ENCODE results near the gene CEACAM18. TPM values are rescaled to one million over a fixed set of nuclear protein-coding genes. Genes with fewer than 3 reads are reported as not detected.

Gene CEACAM18
- total and polyA plus RNA-seq, 2 of the 8 experiments (the other 6 are each of a cell fraction or from before 2014, with no cell fraction given): not detected

- TF ChIP-seq RBBP5 (IDR thresholded peaks at IDR 0.05; ENCODE audit: borderline replicate concordance, low read depth, low read length) (no peak), TEAD4 (IDR thresholded peaks at IDR 0.05; ENCODE audit: low read depth, low read length) (no peak), NRF1 (IDR thresholded peaks at IDR 0.05; ENCODE audit: low read depth, low read length) (no peak), POLR2A (IDR thresholded peaks at IDR 0.05; ENCODE audit: control extremely low read depth in 1 of 2, low read depth in 2 of 2, low read length in 2 of 2) (no peak)
- TF ChIP-seq, protein P1, sequence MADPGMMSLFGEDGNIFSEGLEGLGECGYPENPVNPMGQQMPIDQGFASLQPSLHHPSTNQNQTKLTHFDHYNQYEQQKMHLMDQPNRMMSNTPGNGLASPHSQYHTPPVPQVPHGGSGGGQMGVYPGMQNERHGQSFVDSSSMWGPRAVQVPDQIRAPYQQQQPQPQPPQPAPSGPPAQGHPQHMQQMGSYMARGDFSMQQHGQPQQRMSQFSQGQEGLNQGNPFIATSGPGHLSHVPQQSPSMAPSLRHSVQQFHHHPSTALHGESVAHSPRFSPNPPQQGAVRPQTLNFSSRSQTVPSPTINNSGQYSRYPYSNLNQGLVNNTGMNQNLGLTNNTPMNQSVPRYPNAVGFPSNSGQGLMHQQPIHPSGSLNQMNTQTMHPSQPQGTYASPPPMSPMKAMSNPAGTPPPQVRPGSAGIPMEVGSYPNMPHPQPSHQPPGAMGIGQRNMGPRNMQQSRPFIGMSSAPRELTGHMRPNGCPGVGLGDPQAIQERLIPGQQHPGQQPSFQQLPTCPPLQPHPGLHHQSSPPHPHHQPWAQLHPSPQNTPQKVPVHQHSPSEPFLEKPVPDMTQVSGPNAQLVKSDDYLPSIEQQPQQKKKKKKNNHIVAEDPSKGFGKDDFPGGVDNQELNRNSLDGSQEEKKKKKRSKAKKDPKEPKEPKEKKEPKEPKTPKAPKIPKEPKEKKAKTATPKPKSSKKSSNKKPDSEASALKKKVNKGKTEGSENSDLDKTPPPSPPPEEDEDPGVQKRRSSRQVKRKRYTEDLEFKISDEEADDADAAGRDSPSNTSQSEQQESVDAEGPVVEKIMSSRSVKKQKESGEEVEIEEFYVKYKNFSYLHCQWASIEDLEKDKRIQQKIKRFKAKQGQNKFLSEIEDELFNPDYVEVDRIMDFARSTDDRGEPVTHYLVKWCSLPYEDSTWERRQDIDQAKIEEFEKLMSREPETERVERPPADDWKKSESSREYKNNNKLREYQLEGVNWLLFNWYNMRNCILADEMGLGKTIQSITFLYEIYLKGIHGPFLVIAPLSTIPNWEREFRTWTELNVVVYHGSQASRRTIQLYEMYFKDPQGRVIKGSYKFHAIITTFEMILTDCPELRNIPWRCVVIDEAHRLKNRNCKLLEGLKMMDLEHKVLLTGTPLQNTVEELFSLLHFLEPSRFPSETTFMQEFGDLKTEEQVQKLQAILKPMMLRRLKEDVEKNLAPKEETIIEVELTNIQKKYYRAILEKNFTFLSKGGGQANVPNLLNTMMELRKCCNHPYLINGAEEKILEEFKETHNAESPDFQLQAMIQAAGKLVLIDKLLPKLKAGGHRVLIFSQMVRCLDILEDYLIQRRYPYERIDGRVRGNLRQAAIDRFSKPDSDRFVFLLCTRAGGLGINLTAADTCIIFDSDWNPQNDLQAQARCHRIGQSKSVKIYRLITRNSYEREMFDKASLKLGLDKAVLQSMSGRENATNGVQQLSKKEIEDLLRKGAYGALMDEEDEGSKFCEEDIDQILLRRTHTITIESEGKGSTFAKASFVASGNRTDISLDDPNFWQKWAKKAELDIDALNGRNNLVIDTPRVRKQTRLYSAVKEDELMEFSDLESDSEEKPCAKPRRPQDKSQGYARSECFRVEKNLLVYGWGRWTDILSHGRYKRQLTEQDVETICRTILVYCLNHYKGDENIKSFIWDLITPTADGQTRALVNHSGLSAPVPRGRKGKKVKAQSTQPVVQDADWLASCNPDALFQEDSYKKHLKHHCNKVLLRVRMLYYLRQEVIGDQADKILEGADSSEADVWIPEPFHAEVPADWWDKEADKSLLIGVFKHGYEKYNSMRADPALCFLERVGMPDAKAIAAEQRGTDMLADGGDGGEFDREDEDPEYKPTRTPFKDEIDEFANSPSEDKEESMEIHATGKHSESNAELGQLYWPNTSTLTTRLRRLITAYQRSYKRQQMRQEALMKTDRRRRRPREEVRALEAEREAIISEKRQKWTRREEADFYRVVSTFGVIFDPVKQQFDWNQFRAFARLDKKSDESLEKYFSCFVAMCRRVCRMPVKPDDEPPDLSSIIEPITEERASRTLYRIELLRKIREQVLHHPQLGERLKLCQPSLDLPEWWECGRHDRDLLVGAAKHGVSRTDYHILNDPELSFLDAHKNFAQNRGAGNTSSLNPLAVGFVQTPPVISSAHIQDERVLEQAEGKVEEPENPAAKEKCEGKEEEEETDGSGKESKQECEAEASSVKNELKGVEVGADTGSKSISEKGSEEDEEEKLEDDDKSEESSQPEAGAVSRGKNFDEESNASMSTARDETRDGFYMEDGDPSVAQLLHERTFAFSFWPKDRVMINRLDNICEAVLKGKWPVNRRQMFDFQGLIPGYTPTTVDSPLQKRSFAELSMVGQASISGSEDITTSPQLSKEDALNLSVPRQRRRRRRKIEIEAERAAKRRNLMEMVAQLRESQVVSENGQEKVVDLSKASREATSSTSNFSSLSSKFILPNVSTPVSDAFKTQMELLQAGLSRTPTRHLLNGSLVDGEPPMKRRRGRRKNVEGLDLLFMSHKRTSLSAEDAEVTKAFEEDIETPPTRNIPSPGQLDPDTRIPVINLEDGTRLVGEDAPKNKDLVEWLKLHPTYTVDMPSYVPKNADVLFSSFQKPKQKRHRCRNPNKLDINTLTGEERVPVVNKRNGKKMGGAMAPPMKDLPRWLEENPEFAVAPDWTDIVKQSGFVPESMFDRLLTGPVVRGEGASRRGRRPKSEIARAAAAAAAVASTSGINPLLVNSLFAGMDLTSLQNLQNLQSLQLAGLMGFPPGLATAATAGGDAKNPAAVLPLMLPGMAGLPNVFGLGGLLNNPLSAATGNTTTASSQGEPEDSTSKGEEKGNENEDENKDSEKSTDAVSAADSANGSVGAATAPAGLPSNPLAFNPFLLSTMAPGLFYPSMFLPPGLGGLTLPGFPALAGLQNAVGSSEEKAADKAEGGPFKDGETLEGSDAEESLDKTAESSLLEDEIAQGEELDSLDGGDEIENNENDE (IDR thresholded peaks at IDR 0.05; ENCODE audit: insufficient replicate concordance, low read length): no peak
Observed at GRCh38 chr19:51430221-51430620, 48.1 kb upstream of the CEACAM18 start (continued).

Measured in H1 (cell line).